ELR (cell line): ENCODE data around the gene GAB2.
A peak's percentile ranks its signal among the peaks of the same experiment; 100 is the strongest.
"Not testable (repeated sequence)": the region's sequence is repeated elsewhere in the genome, so short reads cannot be mapped to it uniquely, and the experiment has no call there.

Experiments
- DNase-seq: peaks from one replicate; pipeline ENCODE4 v3.0.0-alpha.2; 2015; ENCODE audit warnings: low read depth

The GAB2 gene

DNA sequence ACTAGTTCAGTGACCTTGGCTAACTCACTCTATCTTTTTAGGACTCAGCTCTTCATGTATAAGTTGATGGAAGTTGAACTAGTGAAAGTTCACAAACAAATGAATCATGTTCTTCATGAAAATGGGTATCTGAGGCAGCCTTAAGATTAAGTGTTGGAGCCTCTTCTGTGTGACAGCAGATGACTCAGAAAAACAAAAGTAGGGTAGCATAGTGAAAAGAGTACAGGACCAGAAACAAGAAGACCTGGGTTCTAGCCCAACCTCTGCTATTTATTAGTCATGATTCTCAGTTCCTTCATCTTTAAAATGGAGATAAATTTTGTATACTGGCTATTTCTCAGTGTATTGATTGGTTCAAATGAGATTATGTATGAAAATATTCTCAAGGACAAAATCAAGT, 168.7 kb downstream of the GAB2 start:
- DNase-seq, result no peak

DNA sequence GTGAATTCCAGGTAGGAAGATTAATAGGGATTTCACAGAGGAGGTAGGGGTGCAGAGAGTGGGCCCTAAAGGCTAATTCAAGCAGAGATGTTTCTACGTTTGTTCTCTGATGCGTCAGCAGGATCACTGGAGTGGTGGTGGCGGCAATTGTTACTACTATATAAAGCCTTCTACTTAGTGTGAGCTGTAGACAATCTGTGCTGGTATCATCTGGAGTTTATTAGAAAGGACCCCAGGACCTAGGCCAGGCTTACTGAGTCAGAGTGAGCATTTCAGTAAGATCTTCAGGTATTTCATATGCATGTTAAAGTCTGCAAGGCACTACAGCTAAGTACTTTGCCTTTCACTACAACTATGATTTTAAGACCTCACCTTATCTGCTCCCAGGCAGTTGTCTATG, 169.4 kb downstream of the GAB2 start:
- DNase-seq, result no peak

DNA sequence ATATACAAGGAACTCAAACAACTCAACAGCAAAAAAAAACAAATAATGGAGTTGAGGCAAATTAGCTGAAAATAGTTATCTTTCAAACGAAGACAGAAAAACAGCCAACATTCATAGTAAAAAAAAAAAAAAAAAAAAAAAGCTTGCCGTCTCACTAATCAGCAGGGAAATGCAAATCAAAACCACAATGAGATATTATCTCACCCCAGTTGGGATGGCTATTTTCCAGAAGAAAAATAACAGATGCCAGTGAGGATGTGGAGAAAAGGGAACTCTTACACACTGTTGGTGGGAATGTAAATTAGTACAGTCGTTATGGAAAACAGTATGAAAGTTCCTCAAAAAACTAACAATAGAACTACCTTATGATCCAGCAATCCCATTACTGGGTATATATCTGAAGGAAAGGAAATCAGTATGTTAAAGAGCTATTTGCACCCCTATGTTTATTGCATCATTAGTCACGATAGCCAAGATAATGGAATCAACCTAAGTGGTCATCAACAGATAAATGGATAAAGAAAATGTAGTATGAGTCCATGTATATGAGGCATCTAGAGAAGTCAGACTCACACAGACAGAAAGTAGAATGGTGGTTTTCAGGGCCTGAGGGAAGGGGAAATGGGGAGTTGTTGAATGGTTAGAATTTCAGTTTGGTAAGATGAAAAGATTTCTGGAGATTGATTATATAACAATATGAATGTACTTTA, 172.9 kb downstream of the GAB2 start:
- DNase-seq, result no peak

DNA sequence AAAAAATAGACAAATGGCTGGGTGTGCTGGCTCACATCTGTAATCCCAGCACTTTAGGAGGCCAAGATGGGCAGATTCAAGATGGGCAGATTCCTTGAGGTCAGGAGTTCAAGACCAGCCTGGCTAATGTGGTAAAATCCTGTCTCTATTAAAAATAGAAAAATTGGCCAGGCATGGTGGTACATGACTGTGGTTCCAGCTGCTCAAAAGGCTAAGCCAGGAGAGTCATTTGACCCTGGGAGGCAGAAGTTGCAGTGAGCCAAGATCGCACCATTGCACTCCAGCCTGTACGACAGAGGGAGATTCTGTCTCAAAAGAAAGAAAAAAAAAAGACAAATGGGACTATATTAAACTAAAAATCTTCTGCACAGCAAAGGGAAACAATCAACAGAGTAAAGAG, 173.5 kb downstream of the GAB2 start:
- no peak for DNase-seq

DNA sequence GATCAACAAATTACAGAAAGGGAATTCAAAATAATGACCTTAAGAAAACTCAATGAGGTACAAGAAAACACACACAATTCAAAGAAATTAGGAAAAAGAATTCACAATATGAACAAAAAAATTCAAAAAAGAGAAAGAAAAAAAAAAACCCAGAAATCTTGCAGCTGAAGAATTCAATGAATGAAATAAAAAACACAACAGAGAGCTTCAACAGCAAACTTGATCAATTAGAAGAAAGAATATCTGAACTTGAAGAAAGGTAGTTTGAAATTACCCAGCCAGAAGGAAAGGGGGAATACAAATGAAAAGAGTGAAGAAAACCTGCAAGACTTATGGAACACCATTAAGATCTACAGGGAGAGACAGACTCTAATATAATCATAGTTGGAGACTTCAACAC, 176.1 kb downstream of the GAB2 start:
- DNase-seq, result no peak

DNA sequence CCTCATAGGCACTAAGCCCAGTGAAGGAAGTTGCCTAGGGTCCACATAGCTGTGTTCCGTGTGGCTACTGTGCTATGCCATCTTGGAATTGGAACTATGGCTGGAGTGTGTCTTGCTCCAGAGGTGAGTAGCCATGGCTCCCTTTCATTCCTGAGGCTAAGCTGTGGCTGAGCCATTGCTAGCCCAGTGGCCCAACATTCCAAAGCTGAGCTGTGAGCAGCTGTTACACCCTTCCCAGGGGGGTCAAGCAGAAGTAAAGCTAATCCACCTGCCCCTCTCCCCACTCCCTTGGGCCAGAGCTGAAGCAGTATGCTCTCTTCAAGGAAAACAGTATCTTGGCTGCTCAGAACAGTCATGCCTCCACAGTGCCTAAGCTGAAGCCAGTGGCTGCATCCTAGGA, 177.8 kb downstream of the GAB2 start:
- no peak for DNase-seq

DNA sequence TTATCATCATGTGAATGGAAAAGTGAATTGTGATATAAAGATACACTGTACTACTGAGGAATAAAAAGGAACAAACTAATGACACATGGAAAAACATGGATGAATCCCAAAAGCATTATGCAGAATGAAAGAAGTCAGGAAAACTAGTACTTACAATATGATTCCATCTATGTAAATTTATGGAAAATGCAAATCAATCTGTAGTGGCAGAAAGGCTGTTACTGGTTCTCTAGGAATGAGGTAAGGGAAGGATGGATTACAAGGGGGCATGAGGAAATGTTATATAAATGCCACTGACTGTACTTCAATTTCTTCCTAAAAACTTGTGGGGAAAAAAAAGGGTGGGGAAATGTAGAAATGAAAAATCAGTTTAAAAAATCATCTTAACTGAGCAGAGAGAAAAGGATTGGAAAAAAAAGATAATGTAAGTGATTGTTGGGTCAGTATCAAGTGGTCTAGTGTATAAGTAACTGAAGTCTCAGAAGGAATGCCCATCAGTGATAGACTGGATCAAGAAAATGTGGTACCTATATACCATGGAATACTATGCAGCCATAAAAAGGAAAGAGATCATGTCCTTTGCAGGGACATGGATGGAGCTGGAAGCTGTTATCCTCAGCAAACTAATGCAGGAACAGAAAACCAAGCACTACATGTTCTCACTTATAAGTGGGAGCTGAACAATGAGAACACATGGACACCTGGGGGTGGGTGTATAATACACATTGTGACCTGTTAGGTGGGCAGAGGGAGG, 180.2 kb downstream of the GAB2 start:
- no peak for DNase-seq

DNA sequence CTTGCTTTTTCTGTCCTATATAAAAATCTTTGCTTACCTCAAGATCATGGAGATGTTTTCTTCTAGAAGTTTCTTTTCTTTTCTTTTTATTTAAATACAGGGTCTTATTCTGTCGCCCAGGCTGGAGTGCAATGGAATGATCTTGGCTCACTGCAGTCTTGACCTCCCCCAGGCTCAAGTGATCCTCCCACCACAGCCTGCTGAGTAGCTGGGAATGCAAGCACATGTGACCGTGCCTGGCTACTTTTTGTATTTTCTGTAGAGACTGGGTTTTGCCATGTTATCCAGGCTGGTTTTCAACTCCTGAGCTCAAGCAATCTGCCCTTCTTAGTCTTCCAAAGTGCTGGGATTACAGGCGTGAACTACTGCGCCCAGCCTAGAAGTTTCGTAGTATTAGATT, 183.6 kb downstream of the GAB2 start:
- DNase-seq, result no peak

DNA sequence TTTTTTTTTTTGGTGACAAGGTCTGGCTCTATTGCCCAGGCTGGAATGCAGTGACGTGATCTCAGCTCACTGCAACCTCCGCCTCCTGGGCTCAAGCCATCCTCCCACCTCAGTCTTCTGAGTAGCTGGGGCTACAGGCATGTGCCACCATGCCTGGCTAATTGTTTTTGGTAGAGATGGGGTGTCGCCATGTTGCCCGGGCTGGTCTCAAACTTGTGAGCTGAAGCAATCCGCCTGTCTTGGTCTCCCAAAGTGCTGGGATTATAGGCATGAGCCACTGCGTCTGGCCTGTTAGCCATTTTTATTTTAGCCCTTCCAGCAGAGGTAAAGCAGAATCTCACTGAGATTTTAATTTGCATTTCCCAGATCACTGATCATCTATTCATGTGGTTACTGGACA, 184.6 kb downstream of the GAB2 start:
- DNase-seq, result not testable (repeated sequence)

DNA sequence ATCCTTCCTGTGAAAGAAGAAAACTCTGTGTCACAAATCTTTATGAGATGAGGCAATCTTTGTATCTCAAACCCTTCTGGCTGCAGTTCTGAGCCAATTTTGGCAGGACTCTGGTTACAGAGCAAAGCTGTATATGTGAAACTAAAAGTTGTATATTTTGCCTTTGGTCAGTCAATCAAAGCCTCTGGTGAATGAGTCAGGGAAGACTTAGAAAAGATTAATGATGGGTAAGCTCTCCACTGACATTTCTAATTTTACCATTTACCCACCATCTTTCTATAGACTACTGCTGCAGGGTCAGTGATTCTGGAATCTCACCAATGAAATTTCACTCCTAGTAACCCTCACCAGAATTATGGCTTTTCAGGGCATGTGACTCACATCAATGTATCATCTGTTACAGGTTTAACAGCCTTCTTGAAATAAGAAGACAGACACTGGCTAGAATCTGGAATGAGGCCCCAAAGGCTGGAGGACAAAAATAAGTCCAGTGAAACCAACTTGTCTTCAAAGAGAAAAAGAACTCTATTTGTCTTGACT, 185.6 kb downstream of the GAB2 start:
- peak; percentile 27 for DNase-seq

DNA sequence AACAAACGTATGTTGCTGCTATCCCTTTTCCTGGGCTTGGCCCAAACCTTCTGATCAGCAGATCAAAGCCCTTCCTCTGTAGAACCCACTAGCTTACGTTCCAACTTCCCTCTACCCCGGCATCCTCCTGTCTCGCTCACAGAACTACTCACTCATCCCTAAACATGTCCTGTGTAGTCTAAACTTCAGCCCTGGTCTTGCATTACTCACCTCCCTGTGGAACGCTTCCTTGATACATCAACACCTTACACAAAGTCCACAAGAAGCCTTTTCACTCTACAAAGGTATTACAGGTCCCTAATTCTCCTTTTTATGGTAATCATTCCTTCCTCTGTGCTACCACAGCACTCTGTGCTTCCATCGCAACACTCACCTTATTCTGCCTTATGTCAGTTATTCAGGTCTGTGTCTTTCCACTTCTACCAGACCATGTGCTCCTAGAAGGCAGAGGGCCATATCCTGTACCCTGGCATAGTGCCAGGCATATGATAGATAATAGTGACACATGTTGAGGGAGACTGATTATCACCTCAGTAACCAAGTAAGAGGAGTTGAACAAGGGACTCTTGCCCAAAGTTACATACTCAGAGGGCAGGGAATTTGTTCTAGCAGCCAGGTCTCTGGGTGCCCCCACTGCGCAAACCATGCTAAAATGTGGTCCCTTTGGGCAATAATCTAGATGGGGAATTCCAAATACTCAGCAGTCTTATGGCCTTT, 187.3 kb downstream of the GAB2 start:
- DNase-seq, result no peak

DNA sequence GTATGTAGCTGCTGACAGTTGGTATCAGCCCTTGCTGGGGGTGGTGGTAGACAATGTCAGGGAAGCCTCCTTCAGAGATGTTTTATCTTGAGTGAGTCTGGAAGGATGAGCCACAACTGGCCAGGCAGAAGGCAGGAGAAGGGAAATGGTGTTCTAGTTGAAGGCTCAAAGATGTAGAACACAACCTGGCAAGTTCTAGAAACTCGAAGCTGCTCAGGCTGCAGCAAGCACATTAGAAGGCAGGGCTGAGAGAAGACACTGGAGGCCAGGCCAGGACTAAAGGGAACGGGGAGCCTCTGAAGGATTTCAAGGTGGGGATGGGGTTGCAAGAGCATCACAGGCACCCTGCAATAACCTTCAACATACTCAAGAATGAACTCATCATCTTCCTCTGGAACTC, 188.5 kb downstream of the GAB2 start:
- DNase-seq, result no peak

DNA sequence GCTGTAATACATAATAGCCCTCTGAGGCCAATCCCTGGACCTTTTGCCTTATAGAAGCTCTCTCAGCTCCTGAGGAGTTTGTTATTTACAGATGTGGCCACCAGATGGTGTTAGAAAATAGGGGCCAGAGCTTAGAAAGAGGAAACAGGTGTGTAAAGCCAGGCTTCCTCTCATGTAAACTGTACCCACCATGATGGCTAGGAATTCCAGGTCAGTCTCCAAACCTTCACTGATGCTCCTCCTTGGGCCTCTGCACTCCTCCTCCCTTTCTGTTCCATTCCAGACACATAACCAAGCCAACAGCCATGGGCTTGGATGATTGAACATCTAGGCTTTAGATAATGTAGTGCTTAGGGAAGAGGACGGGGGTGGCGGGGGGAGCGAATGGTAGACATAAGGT, 189.2 kb downstream of the GAB2 start:
- peak; percentile 67 for DNase-seq

DNA sequence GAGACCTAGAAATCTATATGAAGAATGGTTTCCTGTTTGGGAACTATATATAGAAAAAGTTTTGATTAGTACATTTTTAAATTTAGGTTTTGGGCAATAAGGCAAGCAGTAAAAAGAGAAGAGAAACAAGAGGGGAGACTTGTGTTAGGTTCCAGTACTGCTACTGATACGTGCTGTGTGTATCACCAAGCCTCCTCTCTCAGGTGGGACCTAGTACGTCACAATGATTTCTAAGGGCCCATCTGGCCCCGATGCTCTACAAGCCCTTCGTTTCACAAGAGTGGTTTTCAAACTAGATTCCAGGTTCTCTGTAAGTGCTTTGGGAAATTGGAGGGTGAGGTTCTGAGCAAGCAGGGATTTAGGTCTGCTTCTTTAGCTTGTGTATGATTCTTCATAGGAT, 189.7 kb downstream of the GAB2 start:
- no peak for DNase-seq

DNA sequence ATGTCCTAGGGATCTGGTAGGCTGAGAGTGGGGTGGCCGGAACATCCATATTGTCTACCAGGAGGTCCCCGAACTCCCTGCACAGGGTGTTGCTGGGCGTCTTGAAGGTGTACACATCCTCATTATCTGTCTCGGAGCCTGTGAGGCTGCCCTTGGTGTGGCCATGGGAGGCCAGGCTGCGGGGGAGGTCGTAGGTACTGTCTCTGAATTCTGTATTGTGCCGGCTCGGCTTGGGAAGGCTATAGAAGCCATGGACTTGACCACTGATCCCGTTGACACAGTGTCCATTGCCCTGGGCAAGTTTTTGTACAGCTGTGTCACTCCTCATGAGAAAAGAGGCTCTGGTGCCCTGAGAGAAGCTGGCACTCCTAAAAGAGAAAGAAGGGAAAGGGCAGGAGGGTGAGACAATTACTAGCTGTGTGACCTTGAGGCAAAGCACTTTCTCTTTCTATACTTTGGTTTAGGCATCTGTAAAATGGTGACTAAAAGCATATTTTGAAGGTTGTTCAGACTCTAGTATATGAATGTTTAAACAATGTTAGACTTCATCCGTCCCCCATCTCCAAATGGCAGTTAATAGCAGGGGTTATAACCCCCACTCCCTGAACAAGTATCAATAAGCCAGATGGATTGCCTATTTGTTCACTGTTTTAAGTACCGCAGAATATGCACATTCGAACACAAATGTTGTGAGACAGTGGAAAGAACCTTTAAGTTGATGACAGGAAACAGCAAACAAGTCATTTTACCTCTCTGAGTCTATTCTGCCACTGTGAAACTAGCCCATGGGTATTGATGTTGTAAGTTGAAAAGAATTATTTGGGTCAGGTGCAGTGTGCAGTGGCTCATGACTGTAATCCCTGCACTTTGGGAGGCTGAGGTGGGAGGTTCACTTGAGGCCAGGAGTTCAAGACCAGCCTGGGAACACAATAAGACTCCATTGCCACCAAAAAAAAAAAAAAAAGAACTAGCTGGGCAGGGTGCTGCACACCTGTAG, 190.6 kb downstream of the GAB2 start:
- no peak for DNase-seq

DNA sequence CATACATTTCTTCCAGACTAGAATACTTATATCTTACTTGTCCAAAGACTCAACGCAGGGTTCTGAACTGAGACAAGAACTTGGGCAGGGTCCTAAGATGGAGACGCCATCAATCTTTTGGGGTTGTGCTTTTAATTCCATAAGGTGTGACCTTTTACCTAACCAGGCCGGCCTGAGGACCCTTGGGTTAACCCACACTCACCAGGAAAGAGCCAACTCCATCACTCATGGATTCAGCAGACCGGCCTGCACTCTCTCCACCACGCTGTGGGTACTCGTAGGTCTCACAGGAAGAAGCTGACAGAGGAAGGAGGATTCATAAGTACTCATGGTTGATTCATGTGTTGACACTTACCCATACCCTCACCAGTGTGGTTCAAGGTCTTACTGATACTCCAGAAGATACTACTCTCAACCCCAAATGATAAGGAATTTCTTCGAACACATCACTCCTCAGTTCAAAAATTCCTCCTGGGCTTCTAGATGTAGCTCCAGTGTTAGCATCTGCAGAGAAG, 192.7 kb downstream of the GAB2 start:
- DNase-seq, result no peak

DNA sequence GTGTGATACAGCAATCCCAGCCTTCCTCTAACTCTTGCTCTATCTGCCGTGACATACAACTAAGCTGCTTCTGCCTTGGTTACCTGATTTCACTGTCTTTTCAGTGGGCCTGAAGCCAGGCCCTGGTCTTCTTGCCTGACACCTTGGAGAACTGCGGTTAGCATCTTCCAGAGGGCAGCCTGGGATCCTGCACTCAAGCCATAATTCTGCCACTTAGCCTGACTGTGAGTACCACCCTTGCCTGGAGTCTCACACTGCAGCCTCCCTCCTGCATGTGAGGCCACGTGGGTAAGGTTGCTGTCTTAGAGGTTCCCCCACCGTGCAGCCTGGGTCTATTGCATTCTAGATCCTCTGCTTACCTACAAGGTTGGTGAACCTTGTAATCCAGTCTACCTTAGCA, 193.1 kb downstream of the GAB2 start:
- no peak for DNase-seq

DNA sequence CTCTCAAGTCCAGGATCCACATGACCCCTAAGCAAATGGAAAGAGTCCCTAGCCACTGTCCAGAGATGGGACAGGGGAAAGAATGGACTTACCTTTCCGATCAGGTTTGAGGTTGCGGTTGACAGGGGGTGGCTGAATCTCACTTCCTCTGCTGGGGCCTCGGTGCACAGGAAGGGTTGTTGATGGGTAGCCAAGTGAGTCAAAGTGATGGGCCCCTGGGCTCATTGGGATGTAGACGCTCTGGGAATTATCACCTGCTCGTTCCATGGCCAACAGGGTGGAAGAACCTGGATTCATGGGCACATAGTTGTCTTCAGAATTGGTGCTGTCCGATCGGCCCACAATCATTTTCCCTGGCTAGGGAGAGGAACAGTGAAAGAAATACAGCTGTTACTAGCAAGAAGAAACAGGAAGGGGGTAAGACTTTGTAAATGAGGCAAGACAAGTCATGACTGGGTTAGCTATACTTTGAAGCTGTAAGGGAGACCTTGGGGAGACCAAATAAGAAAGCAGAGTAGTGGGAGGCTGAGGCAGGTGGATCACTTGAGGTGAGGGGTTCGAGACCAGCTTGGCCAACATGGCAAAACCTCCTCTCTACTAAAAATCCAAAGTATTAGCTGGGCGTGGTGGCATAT, 194.2 kb downstream of the GAB2 start:
- DNase-seq, result no peak

DNA sequence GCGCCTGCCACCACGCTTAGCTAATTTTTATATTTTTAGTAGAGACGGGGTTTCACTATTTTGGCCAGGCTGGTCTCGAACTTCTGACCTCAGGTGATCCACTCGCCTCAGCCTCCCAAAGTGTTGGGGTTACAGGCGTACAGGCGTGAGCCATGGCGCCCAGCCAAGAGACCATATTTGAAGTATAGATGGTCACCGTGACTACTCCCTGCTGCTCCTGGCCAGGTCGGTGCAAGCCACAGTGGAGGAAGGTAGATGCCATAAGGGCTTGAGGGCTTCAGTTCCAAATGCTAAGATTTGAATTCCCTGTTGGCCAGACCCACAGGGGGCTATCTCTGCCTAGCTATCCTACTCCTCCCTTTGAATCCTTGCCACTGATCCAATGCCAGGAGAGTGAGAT, 194.9 kb downstream of the GAB2 start:
- DNase-seq, result not testable (repeated sequence)

DNA sequence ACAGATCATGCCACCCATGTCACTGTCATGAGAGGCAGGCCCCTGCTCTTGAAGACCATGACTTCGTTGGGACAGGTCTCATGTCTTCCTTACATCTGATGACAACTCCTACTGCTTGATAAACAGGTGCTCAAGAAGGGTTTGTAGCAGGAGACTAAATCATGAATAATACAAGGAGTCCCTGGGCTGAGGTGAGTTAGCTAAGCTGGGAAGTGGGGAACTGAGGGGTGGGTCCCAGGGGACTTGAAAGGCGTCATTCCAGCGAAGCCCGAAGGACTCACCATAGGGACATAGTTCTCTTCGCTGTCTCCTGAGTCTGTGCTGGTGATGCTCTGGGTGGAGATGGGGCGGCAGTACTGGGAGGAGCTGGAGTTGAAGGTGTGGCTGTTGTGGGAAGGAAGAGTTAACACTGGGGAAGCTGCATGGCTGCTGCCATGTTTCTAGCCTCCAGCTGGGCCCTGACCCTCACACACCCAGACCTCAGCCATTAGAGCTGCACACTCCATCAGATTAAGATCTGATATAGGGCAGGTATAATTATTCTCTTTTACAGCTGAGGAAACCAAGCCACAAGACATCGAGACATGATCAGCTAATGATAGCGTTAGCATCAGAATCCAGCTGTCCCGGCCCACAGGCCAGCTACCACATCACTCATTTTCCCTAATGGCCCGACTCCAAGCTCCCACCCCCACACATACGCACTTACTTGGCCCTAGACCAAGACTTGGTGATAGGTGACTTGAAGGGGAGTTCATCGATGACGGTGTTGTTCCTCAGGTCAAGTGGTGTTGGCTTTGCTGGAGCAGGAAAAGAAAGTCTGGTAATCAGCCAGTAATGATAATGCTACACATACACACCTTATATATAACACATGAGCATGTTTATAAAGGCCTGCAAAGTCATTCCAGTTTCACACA, 196.0 kb downstream of the GAB2 start:
- DNase-seq, result no peak
